Measurements from ENCODE around the gene TIGD1. TPM values are rescaled to one million over a fixed set of nuclear protein-coding genes. Genes with fewer than 3 reads are reported as not detected.

The TIGD1 gene
- total RNA-seq, 1 experiment from 2014 or later: 6.0 TPM

- Histone ChIP-seq H3K4me2 (ENCODE audit: low read length) (no peak within 1 kb of the TSS), H3K9ac (ENCODE audit: low read length) (no peak within 1 kb of the TSS), H2AFZ (ENCODE audit: low read depth, low read length, poor library complexity, severe bottlenecking) (no peak within 1 kb of the TSS), H3K27me3 (ENCODE audit: insufficient read depth, low read length) (no peaks in the 10 kb centered on the region), H3K79me2 (ENCODE audit: insufficient read depth, low read length) (no peaks in the 10 kb centered on the region), H3K9me3 (ENCODE audit: control insufficient read depth in 1 of 2, insufficient read depth in 1 of 2, low read depth in 1 of 2, low read length in 2 of 2) (no peaks in the 10 kb centered on the region), H3K4me3 (replicated peaks in 1 of 2; ENCODE audit: low read depth in 1 of 2, low read length in 2 of 2) (no peak within 1 kb of the TSS), H3K36me3 (ENCODE audit: control insufficient read depth in 1 of 2, insufficient read depth in 2 of 2, low read length in 2 of 2) (no peaks in the 10 kb centered on the region), H3K4me1 (ENCODE audit: control insufficient read depth in 1 of 2, insufficient read depth in 2 of 2, low read length in 2 of 2) (peaks cover 0 to 6% of the 10 kb centered on the region in 2 experiments; a peak in 1 of 4 replicates), H4K20me1 (ENCODE audit: insufficient read depth) (no peaks in the 10 kb centered on the region), H3K9me2 (ENCODE audit: insufficient read depth) (no peaks in the 10 kb centered on the region), H3K27ac (ENCODE audit: low read depth, low read length) (no peak within 1 kb of the TSS)
- intact Hi-C loops (cut with micrococcal nuclease): loop anchor here (10.0 kb wide), 1 partner anchor 175 kb away; no protein-coding TSS in a partner anchor
- no TSS peak for BruUV-seq (replicated peaks)
- DNase-seq (ENCODE audit: low read depth, low spot score) (no peak), ATAC-seq (no peak)
- CTCF ChIA-PET: interaction anchor here (1.0 kb wide), 1 partner anchor 73 kb away, joined by 3 read pairs; no protein-coding TSS in a partner anchor
- TF ChIP-seq SP1 (IDR thresholded peaks at IDR 0.05; ENCODE audit: low read depth) (no peak), ELF1 (IDR thresholded peaks at IDR 0.05; ENCODE audit: borderline replicate concordance, low read depth) (no peak), ZBTB33 (IDR thresholded peaks at IDR 0.05; ENCODE audit: extremely low read depth, insufficient replicate concordance, low read length) (no peak), MAX (IDR thresholded peaks at IDR 0.05) (no peak), RAD21 (IDR thresholded peaks at IDR 0.05; ENCODE audit: low read depth) (no peak), CEBPB (IDR thresholded peaks at IDR 0.05; ENCODE audit: low read depth) (no peak), SRF (IDR thresholded peaks at IDR 0.05; ENCODE audit: low read depth) (no peak), SIN3A (IDR thresholded peaks at IDR 0.05; ENCODE audit: low read depth) (no peak), EZH2phosphoT487 (IDR thresholded peaks at IDR 0.05; ENCODE audit: borderline replicate concordance) (no peak), EGR1 (IDR thresholded peaks at IDR 0.05; ENCODE audit: low read depth) (no peak)
- RAD21 ChIA-PET (ENCODE audit: low non-redundant PET in 1 of 2, low total read pairs in 2 of 2, uncharacterized antibody in 2 of 2, unreplicated experiment in 2 of 2): interaction anchor here in 1 of 2 experiments (1.1 kb wide), 1 partner anchor 73 kb away, joined by 3 read pairs; no protein-coding TSS in a partner anchor
- POLR2A ChIA-PET: no interaction called here
Observed at GRCh38 chr2:232519581-232520438, 30.5 kb downstream of the TIGD1 start, which contains the start of gene PRSS56. Gene PRSS56, plus strand, starts transcription at chr2:232520388. Its CDS starts 211 bp downstream, at chr2:232520599.
